ENCODE results near the gene KRTAP5-3.
"Not testable (repeated sequence)": the region's sequence is repeated elsewhere in the genome, so short reads cannot be mapped to it uniquely, and the experiment has no call there.

Gene KRTAP5-3

DNA sequence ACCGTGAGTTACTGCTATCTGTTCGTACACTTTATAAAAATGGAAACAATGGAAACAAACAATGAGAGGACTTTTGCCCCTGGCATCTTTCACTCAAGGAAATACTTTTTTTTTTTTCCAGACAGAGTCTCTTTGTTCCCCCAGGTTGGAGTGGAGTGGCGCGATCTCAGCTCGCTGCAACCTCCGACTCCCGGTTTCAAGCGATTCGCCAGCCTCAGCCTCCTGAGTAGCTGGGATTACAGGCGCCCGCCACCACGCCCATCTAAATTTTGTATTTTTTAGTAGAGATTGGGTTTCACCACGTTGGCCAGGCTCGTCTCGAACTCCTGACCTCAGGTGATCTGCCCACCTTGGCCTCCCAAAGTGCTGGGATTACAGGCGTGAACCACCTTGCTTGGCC lies 32.5 kb downstream of the KRTAP5-3 start:
- not testable (repeated sequence) for DNase-seq

DNA sequence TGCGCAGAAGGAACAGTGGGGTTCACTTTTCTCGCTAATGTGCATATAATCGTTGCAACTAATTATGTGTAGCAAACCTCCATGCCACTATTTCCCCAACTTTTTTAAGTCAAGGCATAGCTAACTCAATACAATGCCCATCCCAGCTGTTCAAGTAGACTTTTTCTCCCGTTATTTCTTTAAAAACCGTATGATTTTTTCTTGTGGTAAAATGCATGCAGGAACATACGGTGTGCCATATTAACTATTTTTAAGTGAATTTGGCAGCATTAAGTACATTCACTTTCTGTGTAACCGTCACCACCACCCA lies 33.4 kb downstream of the KRTAP5-3 start:
- DNase-seq = no peak

DNA sequence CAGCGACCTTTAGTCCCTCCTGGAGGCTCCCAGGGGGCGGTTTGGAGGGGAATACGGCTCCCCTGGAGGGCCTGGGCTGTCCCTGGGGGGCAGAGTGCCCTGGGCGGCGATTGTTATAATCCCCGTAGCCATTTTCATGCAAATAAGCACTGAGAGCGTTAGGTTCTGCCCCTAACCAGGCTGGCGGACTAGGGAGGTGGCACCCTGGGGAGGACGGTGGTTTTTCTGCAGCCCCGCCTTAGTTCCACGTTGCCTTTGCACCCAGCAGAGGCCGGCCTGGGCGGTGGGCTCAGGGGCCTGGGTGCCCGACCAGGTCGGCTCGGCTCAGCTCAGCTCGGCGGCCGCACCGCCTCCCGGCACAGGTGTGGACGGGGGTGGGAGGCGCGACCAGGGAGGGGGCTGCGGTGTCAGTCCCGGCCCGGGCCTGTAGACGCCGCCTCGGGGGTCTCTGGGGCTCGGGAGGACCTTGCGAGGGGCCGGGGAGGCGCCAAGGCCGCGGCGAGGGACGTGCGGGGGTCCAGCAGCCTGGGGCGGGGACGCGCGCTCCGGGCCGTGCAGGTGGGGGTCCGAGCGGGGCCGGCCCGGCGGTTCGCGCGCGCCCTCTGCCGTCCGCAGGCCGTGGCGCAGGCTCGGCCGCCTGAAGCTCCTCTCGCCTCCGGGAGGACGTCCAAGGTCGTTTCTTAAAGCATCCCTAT lies 33.9 kb downstream of the KRTAP5-3 start:
- no peak for DNase-seq

DNA sequence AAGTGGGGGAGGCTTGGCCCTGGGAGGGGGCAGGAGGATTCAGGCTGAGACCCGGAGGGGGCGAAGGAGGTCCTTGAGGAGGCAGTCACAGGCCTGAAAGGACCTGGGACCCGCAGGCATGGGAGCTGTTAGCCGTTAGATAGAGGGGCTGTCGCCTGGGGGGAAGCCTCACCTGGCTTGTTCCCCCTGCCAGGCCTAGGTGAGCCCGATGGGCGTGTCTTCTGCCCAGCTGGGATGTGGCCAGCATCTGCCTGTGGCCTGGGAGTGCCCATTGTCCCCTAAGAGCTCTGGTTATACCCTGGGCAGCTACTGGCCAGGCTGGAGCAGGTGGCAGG lies 34.4 kb downstream of the KRTAP5-3 start:
- DNase-seq = peak; percentile 90

DNA sequence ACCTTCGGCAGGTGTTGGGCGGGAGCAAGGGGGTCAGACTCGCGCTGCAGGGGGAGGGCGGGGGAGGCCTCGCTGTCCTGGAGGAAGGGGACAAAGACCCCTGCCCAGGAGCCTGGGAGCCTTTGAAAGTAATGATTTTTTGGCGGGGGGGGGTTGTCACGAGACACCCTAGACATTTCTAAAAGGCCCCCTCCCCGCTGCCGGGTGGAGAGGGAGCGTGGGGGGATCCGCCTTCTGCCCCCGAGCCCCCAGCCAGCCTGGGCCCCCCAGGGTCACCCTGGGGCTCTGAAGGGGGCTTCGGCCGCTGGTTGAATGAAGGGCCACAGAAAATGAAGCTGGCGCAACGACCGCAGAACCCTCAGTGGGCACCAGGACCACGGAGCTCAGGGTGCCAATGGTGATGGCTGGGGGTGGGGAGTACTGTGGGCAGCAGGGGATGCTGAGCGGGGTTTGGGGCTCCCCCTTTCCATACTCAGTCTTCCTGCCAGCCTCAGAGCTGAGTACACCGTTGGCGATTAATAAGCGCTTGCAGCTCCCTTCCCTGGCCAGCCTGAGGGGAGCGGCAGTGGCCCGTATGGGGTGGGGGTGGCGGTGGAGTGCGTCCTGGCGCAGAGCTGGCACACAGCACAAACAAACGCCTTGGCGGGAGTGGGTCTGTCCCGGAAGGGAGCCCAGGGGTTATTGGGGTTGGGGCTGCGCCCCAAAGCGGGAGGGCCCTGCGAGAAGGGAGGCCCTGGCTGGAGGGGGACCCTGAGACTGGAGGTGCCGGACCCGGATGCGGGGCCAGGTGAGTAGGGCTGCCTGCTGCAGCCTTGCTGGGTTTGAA lies 35.0 kb downstream of the KRTAP5-3 start:
- peak; percentile 51 for DNase-seq

DNA sequence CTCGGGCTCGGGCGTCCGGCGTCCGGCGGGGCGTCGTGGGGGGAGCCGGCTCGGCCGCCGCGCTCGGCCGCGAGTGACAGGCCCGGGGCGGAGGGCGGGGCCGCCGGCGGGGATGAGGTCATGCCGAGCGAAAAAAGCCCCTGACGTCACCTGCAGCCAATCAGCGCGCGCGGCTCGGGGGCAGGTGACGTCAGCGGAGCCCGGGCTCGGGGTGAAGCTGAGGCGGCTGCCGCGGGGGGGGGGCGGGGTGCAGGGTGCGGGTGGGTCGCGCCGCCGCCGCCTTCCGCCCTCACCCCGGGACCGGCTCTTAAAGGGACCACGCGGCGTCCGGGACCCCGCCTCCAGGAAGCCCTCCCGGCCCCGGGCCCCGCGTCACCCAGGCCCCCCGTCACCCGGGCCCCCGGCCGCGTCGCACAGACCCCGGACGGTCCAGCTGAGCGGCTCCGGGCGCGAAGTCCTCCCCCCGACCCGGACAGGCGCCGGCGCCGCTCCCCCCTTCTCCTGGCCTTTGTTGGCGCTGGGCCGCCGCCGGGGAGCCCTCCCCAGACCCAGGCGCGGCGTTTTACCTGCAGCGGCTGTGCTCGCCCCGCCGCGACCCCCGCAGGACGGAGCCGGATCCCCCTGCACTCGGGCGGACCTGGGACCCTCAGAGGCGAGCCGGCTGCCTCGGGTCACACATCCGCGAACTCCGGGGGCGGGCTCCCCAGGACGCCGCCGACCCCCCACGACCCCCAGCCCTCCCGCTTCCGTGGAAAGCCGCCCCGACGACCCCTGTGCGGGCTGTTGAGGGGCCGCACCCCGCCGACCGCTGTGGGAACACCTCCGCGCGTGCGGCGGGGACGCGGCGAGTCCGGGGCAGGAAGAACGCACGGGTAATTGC lies 35.8 kb downstream of the KRTAP5-3 start, which contains the start of gene DUSP8:
TSS of gene DUSP8 (minus strand) at position 75 of the 880 bp plus-strand sequence. CDS start 6,445 bp downstream, outside the sequence.
- peak; percentile 84 for DNase-seq

DNA sequence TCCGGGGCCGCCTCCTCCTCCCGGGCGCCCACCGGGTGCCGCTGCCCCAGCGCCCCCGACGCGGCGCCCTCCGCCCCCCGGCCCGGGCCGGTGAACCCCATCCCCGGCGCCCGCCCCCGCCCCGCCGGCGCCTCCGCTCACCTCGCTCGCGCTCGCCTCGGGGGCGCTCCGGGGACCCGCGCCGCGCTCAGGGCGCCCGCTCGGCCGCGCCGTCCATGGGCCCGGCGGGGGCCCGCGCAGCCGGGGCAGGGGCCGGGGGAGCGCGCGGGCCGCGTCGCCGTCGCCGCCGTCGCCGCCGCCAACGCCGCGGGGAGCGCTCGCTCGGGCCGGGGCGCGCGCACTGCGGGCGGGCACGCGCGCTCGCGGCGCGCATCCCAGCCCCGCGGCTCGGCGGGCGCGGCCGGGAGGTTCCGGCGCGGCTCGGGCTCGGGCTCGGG lies 36.5 kb downstream of the KRTAP5-3 start:
- no peak for DNase-seq

DNA sequence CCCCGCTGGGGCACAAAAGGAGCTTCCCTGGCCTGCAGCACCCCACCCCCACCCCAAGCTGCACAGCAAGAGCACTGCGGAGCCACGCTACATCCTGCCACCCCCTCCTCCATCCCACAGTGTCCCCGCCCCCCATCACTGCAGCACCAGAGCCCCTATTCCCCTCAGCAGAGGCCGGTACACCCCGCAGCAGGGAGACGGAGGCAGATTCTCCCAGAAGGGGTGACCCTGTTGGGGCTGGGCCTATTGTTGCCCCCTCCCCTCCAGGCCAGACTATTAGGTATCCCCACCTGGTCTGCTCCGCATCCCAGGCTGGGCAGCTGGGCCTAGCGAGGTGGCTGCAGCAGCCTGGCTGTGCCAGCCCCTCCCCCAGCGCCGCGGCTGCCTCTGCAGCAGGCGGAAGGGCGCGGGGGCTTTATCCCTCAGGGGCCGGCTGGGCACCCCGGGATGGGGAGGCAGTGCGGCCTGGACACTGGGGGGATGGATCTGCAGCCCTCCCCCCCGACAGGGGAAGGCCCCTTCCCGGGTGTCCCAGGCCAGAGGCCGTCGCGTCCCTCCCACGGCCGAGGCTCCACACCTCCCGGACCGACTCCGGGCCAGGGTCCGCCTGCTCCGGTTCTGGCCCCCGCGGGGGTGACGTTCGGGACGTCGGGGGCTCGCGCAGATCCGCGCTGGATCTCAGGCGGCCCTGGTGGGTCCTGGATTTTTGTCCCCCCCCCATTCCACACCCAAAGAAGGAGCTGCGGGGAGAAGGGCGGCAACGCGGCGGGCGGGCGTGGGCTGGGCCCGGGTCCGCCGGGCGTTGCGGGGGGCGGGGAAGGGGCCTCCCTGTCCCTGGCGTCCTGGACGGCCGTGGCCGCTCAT lies 37.1 kb downstream of the KRTAP5-3 start:
- DNase-seq = no peak

DNA sequence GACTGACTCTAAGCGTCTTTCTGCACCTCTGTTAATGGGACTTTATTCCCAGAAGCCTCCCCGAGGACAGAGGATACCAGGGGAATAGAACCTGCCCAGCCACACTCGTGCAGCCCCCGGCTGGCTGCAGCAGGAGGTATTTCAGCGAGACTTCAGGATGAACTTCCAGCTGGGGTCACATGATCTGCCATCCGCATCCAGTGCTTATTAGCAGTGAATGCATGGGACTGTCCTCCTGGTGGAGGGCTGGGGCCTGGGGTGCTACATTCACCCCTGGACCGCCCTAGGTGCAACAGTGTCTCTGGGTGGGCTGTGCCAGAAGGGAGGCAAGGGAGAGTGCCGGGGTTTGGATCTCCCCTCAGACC lies 37.8 kb downstream of the KRTAP5-3 start:
- no peak for DNase-seq

DNA sequence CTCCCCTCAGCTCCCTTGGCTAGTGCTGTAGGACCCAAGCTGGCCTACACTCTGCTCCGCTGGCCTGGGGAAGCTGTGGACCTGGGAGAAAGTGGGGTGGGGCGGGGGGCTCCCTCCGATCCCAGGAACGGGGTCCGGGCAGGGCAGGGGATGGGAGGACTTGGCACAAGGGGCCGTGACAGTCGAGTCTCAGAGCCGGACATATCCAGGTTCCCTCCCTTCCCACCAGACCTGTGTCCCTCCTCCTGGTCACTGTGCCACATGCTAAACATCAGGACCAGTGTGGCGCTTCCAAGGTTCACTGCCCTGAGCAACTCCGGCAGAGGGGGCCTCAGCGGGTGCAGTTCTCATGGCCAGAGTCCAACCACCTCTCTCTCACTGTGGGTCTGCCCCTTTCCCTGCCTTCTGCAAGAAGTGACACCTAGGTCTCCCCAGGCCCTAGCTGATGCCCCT lies 38.2 kb downstream of the KRTAP5-3 start:
- DNase-seq = no peak

DNA sequence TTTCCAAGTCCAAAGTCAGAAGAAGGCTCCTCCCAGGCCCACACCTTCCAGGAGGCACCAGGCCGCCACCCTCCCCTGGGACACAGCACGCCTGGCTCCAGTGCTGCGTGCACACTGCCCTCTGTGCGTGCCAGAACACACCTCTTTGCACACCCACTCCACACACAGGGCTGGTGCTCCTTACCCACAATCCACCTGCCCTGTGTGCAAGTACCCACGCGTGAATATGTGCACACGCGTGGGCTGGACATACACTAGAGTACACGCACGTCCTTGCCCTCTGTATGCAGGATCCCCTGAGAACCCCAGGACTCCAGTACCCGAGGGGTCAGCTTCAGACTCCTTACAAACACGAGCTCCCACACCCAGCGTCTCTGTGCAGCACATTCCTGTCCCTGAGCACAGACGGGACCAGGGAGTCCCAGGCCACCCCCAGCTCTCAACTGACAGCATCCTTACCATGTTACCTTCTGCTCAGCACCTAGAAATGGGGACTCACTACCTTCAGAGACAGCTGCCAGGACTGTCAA lies 38.9 kb downstream of the KRTAP5-3 start:
- no peak for DNase-seq

DNA sequence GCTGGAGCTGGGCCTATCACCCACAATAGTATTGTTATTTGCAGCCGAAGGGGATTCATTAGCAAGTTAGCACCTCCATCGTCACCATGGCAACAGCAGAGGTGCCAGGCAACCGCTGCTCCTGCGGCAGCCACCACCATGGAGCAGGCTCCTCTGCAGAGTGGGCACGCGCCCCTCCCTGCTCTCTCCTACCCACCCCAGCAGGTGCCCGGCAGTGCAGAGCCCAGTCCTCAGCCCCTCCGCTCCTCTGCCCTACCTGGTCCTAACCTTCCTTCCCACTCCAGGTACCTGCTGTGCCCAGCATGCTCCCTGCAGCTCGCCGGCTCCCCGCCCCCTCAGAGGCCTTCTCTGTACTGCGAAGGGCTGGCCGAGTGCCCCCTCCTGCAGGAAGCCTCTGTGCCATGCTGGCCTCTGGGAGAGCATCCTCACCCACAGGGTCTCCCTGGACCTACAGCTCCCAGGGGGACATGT lies 39.8 kb downstream of the KRTAP5-3 start:
- DNase-seq = no peak

DNA sequence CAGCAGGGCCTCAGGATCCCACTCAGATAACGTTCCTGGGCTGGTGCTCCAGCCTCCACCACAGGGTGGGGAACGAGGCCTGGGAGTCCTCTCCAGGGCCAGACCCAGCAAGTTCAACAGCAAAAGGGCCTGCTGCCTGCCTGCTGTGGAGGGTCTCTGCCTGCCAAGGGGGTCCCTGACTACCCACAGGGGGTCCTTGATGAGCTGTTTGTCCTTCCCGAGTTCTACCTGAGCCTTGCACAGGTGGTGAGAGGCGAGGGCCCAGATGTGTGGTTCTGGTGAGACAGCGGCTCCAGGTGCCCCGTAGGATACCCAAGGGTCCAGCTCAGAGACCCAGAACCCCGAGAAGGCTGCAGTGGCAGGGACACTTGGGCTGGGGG lies 40.6 kb downstream of the KRTAP5-3 start:
- DNase-seq = no peak

DNA sequence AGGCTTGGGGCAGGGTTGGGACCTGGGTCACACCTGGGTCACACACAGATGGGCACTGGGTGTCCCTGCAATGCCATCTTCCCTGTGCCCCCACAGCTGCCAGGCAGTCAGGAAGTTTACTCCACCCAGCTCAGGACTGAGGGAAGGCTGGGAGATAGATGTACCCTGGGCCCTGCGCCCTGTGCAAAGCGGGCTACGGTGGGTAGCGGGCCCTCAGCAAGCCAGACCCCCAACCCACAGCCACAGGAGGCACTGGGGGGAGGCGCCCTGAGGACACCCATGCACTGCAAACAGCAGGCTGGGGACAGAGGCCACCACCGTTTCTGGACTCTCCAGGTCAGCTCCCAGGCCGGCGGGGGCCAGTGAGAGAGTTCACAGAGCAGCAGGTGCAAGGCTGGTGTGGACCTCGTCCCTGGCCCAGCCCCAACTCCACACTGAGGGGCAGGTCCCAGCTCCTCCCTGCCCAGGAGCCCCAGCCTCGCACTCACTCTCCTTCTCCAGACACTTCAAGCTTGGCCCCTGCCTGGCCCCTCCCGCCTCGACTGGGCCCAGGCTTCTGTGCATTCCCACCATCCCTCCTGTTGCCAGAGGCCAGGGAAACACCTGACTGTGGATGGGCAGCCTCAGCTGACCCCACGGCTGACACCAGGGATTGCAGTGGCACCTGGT lies 41.1 kb downstream of the KRTAP5-3 start:
- no peak for DNase-seq

DNA sequence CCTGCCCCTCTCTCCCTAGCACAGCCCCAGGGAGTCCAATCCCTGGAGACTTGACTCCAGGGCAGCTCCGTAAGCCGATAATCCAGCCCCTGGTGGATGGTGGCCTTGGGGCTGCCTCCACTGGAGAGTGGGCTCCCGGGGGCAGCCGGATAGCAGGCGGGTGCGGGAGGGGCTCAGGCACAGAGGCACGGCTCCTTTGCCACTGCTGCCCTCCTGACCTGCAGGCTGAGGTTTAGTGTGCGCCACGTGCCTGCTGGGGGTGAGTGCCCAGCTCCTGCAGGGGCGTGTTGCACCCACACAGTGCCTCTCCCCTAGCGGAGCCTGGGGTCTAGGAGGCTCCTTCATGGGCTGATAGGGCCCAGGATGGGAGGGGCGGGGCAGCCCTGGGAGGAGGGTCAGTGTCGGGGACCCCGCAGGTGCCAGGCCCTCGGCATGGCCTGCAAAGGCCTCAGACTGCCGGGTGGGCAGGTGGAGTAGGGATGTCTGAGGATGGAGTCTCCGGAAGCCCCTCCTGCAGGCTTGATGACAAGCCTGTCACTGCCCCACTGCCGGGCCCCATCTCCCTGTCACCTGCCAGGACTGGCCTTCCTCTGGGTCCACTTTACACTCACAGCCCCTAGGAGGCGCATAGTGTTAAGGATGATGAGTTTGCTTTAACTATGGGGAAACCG lies 41.7 kb downstream of the KRTAP5-3 start:
- no peak for DNase-seq

DNA sequence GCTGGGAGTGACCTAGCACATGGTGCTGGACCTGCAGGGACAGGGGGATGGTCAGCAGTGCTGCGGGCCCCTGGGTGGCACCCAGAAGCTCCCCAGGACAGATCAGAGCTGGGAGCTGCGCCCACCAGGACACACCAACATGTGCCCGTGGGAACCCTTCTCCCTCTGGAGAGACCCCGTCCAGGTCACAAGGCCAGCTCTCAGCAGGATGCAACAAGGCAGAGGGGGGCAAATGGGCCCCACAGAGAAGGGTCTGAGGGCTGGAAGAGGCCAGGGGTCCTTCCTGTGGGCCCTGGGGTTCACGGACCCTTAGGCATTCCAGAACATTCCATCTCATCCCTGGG lies 42.4 kb downstream of the KRTAP5-3 start:
- no peak for DNase-seq

DNA sequence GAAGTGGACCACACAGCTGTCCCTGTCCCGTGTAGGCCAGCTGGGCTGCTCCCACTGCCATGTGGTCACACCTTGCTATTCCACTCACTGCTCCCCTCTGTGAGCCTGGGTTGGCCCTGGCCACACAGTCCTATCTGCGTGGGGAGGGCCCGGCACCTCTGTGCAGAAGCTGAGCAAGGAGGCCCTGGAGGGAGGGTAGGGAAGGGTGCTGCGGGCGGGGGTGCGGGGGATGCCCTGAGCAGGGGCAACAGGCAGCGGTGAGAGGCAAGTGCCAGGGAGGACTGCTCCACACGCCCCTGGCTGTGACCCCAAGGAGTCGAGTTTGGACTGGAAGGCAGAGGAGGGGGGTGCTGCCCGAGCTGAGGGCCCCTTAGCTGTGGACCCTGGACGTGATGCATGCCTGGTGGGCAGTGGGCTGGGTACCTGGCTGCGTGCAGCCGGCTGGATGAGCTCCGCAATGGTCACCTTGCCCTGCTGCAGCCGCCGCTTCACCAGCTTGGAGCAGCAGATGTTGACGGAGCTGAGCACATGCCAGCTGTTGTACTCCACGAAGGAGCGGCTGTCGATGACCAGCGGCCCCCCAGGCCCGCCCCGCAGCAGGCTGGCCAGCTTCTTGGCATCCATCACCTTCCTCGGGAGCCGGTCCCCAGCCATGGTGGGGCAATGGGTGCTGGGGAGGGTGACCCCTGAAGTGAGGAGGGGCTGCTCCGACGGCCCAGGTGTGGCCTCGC lies 42.9 kb downstream of the KRTAP5-3 start:
- DNase-seq = no peak

DNA sequence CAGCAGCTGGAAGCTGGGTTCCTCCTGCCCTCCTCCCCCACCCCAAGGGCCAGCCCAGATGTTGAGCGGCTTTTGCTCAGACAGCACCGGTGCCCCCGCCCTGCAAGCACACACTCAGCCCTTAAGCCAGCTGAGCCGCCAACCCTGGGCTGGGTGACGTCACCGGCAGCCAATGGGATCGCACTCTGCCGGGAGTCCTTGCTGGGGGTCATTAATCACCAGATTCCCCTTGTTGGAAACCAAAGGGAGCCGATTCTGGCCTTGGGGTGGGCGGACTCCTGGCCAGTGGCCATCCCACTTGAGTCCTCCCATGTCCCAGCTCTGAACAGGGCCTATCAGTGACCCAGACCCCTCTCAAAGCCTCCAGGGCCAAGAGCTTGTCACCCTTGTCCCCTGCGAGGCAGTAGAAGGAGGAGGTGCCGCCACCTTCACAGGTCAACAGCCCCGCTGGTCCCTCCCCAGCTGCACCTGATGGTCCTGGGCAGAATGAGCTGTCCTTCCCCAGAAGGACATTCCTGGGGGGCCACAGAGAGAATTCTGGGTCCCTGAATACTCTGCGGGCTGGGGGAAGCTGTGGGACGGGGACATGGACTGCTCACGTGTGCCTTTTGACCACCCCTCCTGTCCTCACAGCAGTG lies 43.6 kb downstream of the KRTAP5-3 start:
- DNase-seq = peak; percentile 89

DNA sequence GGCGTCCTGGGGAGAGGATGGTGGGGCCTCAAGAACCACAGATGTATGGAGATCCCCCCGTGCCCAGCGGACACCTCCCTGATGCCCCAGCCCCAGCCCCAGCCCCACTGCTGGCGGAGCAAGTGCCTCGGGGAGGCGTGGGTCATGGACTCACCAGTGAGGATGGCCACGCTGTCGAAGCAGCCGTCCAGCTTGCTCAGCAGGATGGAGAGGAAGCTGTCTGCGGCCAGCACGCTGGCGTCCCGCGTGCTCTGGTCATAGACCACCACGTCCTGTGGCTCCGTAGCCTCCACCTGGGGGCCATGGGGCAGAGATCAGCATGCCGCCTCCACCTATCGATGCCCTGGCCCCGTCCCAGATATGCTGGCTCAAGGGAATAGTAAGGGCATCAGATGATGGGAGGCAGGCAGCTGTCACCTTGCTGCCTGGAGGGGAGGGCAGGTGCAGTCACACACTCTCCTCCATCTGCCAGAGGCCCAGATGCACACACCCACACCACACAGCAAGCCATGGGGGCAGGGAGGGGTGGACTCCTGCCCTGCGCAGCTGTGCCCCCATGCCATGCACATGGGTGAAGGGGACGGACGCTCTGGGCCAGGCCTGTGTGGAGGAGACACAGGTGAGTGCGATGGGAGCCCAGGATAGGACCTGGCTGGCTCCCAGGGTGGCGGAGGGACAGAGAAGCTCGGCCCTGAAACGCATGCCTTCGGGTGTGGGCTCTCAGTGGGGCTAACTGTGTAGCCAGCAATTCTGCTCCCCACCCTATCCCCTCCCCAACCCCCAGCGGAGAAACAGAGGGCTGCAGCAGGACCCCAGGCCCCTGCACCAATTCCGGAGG lies 44.3 kb downstream of the KRTAP5-3 start:
- no peak for DNase-seq
